Measurements from ENCODE around the gene CKS1B. TPM values are rescaled to one million over a fixed set of nuclear protein-coding genes. Genes with fewer than 3 reads are reported as not detected.
A peak's percentile ranks its signal among the peaks of the same experiment; 100 is the strongest.
"Not testable (repeated sequence)": the region's sequence is repeated elsewhere in the genome, so short reads cannot be mapped to it uniquely, and the experiment has no call there.

The CKS1B gene
- total RNA-seq, 1 donor from 2014 or later, result 12.6 TPM

- DNase-seq (ENCODE audit: low spot score in 2 of 2) (no peak), FAIRE-seq (no peak)
Observed at GRCh38 chr1:154982341-154982740, 7.9 kb downstream of the CKS1B start.

GRCh38 chr1:154982897-154983648 lies 8.6 kb downstream of the CKS1B start, which contains the start of gene FLAD1:
Gene FLAD1 (plus strand): TSS chr1:154983344. CDS start chr1:154983695, 351 bp downstream.
- DNase-seq (ENCODE audit: low spot score in 2 of 2) (peak; percentile 84 to 97), FAIRE-seq (peak; percentile 86)

GRCh38 chr1:154983776-154984466 lies 9.4 kb downstream of the CKS1B start:
- no peak for FAIRE-seq
- DNase-seq (ENCODE audit: low spot score in 2 of 2), result no peak

GRCh38 chr1:154986736-154987135 lies 12.3 kb downstream of the CKS1B start:
- not testable (repeated sequence) for DNase-seq (ENCODE audit: low spot score in 2 of 2)

GRCh38 chr1:154987326-154987725 lies 12.8 kb downstream of the CKS1B start:
- FAIRE-seq (no peak), DNase-seq (ENCODE audit: low spot score in 2 of 2) (no peak)

More at GRCh38 chr1:154986736-154987135, 12.3 kb downstream of the CKS1B start:
- FAIRE-seq, result not testable (repeated sequence)

GRCh38 chr1:154988058-154988954 lies 13.8 kb downstream of the CKS1B start:
- FAIRE-seq, result no peak
- no peak for DNase-seq (ENCODE audit: low spot score in 2 of 2)

GRCh38 chr1:154989195-154989860 lies 14.8 kb downstream of the CKS1B start:
- no peak for DNase-seq (ENCODE audit: low spot score in 2 of 2)

GRCh38 chr1:154990276-154990675 lies 15.8 kb downstream of the CKS1B start:
- FAIRE-seq (no peak), DNase-seq (ENCODE audit: low spot score in 2 of 2) (no peak)

More at GRCh38 chr1:154989195-154989860, 14.8 kb downstream of the CKS1B start:
- no peak for FAIRE-seq

GRCh38 chr1:154992721-154993571 lies 18.5 kb downstream of the CKS1B start:
- FAIRE-seq (no peak), DNase-seq (ENCODE audit: low spot score in 2 of 2) (no peak)

- no peak for FAIRE-seq
- no peak for DNase-seq (ENCODE audit: low spot score in 2 of 2)
Observed at GRCh38 chr1:154993572-154994268, 19.2 kb downstream of the CKS1B start, which contains the start of gene LENEP. Gene LENEP (plus strand): TSS chr1:154993586. CDS start chr1:154993608, 22 bp downstream.

- DNase-seq (ENCODE audit: low spot score in 2 of 2) (no peak), FAIRE-seq (no peak)
Observed at GRCh38 chr1:154994269-154994587, 19.7 kb downstream of the CKS1B start.

- DNase-seq (ENCODE audit: low spot score in 2 of 2) (no peak), FAIRE-seq (no peak)
Observed at GRCh38 chr1:154994591-154994990, 20.1 kb downstream of the CKS1B start.

- DNase-seq (ENCODE audit: low spot score in 2 of 2), result peak in 1 of 2 donors; percentile 37
- FAIRE-seq, result not testable (repeated sequence)
Observed at GRCh38 chr1:154995301-154995983, 21.0 kb downstream of the CKS1B start.

GRCh38 chr1:154996966-154997701 lies 22.7 kb downstream of the CKS1B start:
- DNase-seq (ENCODE audit: low spot score in 2 of 2) (no peak), FAIRE-seq (no peak)

GRCh38 chr1:154998201-154998780 lies 23.8 kb downstream of the CKS1B start:
- no peak for DNase-seq (ENCODE audit: low spot score in 2 of 2)
- FAIRE-seq, result no peak

GRCh38 chr1:154998818-154999570 lies 24.5 kb downstream of the CKS1B start:
- FAIRE-seq (no peak), DNase-seq (ENCODE audit: low spot score in 2 of 2) (peak in 1 of 2 donors; percentile 72)

Measured in frontal cortex (tissue), 4 donors.